GM10248 (cell line): ENCODE measurements around the gene SLC5A7.

Source experiments
- CTCF ChIA-PET: fragments of 300-600 bp; sonication (Branson Sonifier 250); formaldehyde crosslinking; extraction: SDS; loops from one replicate; lab custom pipeline; 2021; ENCODE audit warnings: antibody characterized with exemption; lab: Yijun Ruan, JAX
- POLR2A ChIA-PET: fragments of 350-650 bp; sonication (Branson Sonifier 250); formaldehyde crosslinking; extraction: SDS; loops from one replicate; lab custom pipeline; 2020; ENCODE audit warnings: antibody characterized with exemption; lab: Yijun Ruan, JAX
- DNase-seq: peaks from one replicate; pipeline ENCODE4 v3.0.0; 2012; ENCODE audit errors: extremely low spot score
- CTCF ChIP-seq: IDR thresholded peaks from 2 replicates; pipeline ENCODE4 v1.5.1; 2012; ENCODE audit warnings: mild to moderate bottlenecking, low read depth; ENCODE audit errors: extremely low read depth, missing control alignments, control extremely low read depth

Gene SLC5A7

DNA sequence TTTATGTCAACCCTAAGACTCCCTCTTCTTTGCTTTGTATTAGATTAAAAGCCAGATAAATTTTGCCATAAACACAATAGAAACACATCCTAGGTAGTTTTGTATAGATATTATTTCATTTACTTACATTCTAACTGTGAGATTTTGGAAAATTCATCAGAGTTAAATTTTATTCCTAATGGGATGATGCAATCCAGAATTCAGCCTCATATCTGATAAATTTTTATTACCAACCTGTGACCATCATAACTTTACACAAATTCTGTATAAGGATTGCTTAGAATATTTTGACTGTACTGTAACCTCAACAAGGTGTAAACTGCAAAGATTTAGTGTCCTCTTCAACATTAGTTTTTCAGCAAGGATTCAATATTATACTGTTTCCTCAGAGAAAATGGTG is 4.4 kb downstream of the SLC5A7 start:
- CTCF ChIA-PET, result no interaction called here
- POLR2A ChIA-PET, result no interaction called here
- no peak for DNase-seq
- TF ChIP-seq CTCF, result no peak

- POLR2A ChIA-PET, result no interaction called here
- CTCF ChIA-PET, result no interaction called here
- DNase-seq, result no peak
- TF ChIP-seq CTCF, result no peak
Measured at GRCh38 chr2:107992069-107992468, 5.7 kb downstream of the SLC5A7 start.

- TF ChIP-seq CTCF, result no peak
- ChIA-PET POLR2A (no interaction called here), CTCF (no interaction called here)
- DNase-seq, result no peak
Measured at GRCh38 chr2:107999158-107999557, 12.8 kb downstream of the SLC5A7 start.

DNA sequence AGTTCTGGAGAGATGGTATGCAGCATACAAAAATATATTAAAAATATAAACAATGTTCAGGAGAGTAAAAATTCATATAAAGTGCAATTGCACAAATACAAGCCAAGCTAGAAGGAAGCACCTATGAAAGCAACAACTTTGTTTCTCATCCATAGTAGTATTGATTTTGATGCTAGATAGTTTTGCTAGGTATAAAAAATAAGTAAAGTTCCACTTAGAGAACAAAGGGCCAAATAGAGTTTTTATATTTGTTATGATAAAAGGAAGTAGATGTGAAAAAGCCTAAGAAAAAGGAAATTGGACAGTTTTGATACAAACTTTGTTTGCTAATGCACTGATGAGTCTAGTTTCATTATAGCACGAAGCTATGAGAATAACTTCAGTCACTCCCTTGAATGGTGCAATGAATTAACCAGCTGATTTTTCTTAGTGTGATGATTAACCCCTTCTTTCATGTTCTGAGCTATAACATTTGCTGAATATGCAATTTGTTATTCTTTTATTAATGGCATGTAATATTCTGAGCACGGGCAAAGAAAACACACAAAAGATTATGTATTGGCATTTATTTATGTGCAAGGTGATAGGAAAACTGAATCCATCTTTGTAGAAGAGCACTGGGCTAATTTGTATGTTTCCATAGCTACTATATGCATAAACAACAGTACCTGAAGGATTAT is 24.7 kb downstream of the SLC5A7 start:
- DNase-seq, result no peak
- ChIA-PET CTCF (no interaction called here), POLR2A (no interaction called here)
- TF ChIP-seq CTCF, result no peak

DNA sequence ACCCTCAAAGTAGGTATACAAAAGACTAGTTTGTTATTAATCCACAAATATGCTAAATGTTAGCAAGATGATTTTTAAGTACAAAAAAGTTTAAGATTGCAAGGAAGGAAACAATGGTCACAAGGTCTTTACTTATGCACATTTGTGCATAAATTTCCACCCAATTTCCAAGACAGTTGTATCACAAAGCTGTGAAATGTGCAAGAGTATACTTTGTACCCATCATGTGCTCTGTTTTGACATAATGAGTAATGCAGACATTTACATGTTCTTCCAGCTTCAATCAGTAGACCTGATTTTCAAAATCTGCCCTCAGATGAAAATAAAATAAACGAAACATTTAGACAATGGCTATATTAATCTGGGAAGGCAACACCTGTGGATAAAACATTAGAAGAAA is 27.0 kb downstream of the SLC5A7 start:
- ChIA-PET CTCF (no interaction called here), POLR2A (no interaction called here)
- TF ChIP-seq CTCF, result no peak
- DNase-seq, result no peak

GRCh38 chr2:108022628-108023027 is 36.3 kb downstream of the SLC5A7 start:
- no peak for TF ChIP-seq CTCF
- CTCF ChIA-PET, result interaction anchor here (1.2 kb wide), 1 partner anchor 28 kb away, joined by 3 read pairs; no protein-coding TSS in a partner anchor
- DNase-seq, result no peak
- POLR2A ChIA-PET, result no interaction called here
